ENCODE results near the gene THOC6.
A peak's percentile ranks its signal among the peaks of the same experiment; 100 is the strongest.

Gene THOC6

DNA sequence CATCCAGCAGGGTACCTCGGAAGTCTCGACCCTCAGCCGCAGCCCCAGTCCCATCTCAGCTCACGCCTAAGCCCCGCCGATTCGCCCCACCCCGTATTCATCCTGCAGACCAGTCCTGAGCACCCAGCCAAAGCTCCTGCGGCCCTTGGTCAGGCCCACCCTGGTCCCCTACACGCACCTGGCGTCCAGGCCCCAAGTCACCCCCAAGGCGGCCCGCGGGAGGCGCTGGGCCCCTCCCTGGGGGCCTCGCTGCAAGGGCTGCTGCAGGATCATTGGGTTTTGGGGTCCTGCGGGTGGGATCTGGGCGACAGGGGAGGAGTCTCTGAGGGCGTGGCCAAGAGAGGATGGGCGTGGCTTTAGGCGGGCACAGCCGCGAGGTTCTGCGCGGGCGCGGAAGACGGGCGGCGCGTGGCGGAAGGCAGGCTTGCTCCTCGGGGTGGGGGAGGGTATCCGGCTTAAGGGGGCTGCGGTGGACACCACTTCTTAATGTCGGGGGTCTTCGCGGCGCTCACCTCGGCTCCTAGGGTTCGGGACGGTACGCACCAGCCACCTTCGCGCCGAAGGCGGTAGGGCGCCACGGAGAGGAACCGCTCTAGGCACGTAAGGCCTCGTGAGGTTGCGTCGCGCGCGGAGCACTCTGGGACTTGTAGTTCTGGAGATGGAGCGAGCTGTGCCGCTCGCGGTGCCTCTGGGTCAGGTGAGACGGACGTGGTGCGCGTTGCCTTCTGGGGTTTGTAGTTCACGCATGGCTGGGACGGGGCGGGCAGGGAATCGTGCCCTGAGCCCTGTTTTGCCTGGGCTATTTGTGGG lies at the start of gene THOC6, which contains the start of gene HCFC1R1:
THOC6 (plus strand) TSS at position 367 of the 810 bp plus-strand sequence; CDS start at position 659, 292 bp downstream.
HCFC1R1 (minus strand) TSS at position 274 of the 810 bp plus-strand sequence; CDS start at position 273, 1 bp downstream.
- DNase-seq = peak; percentile 100

DNA sequence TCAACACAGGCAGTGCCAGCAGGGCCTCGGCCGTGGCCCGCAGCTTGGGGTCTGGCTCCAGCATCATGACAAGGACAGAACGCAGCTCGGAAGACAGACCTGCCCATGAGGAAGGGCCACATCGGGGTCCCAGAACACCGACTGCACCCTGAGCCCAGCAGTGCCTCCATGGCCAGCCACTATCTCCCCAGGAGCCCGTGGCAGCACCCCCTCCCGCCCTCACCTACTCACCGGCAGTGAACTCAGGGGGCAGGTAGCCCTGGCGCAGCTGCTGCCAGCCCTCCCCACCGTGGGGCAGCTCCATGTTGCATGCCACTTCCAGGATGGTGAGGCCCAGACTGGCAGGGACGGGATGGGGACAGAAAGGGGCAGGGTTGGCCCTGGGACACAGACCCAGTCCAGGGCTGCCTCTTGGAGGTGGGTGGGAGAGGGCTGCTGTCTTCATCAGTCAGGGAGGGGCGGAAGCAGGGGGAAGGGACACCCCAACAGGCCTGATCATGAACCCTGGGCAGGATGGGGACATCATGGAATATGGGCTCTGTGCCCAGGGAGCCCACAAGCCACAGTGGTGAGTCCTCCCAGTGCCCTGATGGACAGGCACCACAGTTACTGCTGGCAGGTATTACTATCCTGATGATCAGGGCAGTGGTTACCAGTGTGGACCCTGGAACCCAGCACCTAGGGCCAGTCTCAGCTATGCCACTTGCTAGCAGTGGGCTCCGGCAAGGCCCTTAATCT lies 49.3 kb upstream of the THOC6 start:
- no peak for DNase-seq

DNA sequence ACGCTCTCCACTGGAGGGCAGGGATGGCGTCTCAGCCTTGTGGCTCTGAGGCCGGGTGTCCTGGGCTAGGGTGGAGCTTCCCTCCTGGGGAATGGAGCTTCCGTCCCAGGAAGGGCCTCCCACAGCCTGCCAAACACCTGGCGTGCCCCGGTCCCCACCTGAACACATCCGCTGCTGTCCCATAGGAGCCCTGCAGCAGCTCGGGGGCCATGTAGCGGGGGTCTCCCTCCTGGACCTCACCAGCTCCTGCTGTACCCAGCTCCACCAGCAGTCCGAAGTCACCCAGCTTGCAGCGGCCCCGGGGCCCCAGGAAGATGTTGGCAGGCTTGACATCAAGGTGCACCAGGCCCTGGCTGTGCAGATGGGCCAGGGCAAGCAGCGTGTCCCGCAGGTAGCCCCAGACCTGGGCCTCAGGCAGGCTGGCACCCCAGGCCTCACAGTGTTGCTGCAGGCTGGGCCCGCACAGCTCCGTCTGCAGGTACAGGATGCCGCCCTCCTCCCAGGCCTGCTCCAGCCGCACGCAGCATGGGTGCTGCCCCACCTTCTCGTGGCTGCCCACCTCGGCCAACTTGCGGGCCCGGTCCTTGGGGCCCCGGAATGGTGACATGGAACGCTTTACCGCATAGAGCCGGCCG lies 48.6 kb upstream of the THOC6 start:
- DNase-seq = no peak

DNA sequence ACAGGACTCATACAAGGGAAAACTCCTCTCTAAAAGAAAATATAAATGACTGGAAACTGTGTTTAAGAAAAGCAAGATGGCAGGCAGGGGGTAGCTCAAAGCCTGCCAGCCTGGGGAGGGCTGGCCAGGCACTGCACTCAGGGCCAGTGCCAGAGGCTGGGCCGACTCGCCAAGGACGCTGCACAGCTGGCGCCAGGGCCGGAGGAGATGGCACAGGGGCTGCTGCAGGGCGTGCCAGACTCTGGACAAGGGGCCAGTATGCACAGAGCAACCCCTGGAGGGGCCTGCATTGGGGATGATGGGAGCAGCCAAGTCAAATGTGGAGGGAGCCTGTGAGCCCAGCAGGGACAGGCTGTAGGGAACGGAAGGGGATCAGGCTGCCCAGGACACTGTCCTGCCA lies 47.6 kb upstream of the THOC6 start:
- DNase-seq = no peak

- DNase-seq = no peak
Observed at GRCh38 chr16:2976673-2977072, 47.2 kb upstream of the THOC6 start.

DNA sequence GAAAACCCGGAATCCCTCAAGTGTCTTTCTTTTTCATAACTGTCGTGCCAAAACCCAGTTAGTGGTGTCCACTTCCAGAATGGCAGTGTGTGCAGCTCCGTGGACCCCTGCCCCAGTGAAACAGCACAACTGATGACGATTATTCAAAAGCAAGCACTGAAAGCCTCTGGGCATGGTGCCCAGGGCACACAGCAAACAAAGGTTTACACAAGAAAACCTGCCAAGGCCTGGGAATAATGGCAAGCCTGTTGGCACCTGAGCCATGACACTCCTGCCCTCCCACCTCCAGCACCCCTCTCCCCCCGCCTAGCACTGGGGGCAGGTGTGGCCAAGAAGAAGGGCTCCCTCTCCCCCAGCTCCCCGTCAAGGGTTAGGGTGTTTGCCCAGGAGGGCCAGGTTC lies 46.4 kb upstream of the THOC6 start:
- DNase-seq = no peak

- DNase-seq = peak; percentile 41
Observed at GRCh38 chr16:2979669-2980226, 44.1 kb upstream of the THOC6 start.

GRCh38 chr16:2980227-2981176 lies 43.3 kb upstream of the THOC6 start, which contains the start of gene PKMYT1:
Gene PKMYT1 (minus strand): TSS chr16:2980446. CDS start chr16:2979657, 789 bp downstream.
- DNase-seq = peak; percentile 97

GRCh38 chr16:2981177-2981898 lies 42.5 kb upstream of the THOC6 start:
- DNase-seq = no peak

- DNase-seq = no peak
Observed at GRCh38 chr16:2981899-2982250, 42.0 kb upstream of the THOC6 start.

DNA sequence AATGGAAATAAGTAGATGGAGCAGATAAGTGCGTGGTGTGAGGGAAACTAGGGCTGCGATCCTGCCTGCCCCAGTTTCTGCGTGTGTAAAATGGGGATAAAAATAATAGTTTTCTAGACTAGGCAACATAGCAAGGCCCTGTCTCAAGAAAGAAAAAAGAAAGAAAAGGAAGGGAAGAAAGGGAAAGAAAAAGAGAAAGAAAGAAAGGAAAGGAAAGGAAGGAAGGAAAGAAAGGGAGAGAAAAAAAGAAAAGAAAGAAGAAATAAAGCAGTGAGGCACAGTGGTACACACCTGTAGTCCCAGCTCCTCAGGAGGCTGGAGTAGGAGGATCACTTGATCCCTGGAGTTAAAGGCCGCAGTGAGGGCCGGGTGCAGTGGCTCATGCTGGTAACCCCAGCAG lies 41.4 kb upstream of the THOC6 start:
- DNase-seq = no peak

DNA sequence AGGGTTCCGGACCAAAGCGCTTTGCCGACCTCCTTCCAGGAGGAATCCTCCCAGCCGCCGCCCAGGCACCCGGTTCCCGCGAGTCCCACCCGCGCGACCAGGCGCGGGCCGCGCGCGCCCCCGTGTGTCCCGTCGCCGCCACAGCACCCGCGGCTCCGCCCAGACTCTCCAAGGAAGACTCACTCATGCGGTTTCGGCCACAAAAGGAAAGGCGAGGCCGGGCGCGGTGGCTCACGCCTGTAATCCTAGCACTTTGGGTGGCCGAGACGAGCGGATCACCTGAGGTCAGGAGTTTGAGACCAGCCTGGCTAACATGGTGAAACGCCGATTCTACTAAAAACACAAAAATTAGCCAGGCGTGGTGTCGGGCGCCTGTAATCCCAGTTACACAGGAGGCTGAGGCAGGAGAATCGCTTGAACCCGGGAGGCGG lies 40.1 kb upstream of the THOC6 start:
- peak; percentile 87 for DNase-seq

GRCh38 chr16:2985462-2985861 lies 38.4 kb upstream of the THOC6 start:
- no peak for DNase-seq

- DNase-seq = no peak
Observed at GRCh38 chr16:2985893-2986355, 37.9 kb upstream of the THOC6 start.

- no peak for DNase-seq
Observed at GRCh38 chr16:2986623-2987188, 37.1 kb upstream of the THOC6 start.

DNA sequence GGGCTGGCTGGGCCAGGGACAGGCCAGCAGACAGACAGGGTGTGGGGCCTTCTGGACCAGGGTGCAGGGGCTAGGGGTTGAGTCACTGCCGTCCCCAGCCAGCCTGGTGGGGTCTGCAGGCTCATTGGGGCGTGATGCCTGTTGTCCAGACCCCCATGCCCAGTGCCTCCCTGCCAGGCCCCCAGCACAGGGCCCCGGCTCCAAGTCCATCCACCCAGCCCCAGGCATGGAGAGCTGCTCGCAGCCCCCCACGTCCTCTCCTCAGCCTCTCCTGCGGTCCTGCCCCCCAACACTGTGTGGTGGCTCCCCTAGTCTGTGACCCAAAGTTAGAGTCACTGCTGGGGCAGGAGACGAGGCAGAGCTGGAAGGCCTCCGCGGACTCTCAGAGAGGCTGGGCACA lies 36.5 kb upstream of the THOC6 start:
- DNase-seq = no peak

- DNase-seq = no peak
Observed at GRCh38 chr16:2987833-2988232, 36.0 kb upstream of the THOC6 start.

- no peak for DNase-seq
Observed at GRCh38 chr16:2988590-2989099, 35.2 kb upstream of the THOC6 start.

GRCh38 chr16:2990891-2991290 lies 32.9 kb upstream of the THOC6 start:
- DNase-seq = no peak

- DNase-seq = no peak
Observed at GRCh38 chr16:2991566-2992261, 32.1 kb upstream of the THOC6 start.
